PC-9 (cell line): Measurements from ENCODE around the gene SPAG7. TPM values are rescaled to one million over a fixed set of nuclear protein-coding genes. Genes with fewer than 3 reads are reported as not detected.
A peak's percentile ranks its signal among the peaks of the same experiment; 100 is the strongest.

Source experiments
- BruUV-seq: library from RNA; stranded (reverse); fragments of 400-500 nt; replicated peaks from 2 replicates; lab custom pipeline; 2021; lab: Mats Ljungman, UMichigan
- CTCF ChIA-PET: fragments of 300-600 bp; sonication (Branson Sonifier 250); formaldehyde crosslinking; loops from one replicate; lab custom pipeline; 2022; ENCODE audit warnings: antibody characterized with exemption; lab: Charles Lee
- POLR2A ChIA-PET: fragments of 300-600 bp; sonication (Branson Sonifier 250); formaldehyde crosslinking; loops from one replicate; lab custom pipeline; 2022; ENCODE audit warnings: antibody characterized with exemption; ENCODE audit not compliant: unreplicated experiment; lab: Charles Lee
- DNase-seq, 2 experiments: peaks; one replicate each; pipeline versions ENCODE4 v3.0.0 to v3.0.0-alpha.2; 2015 to 2022; ENCODE audit warnings: mixed read lengths in 1 of 2
- H2AFZ ChIP-seq: fragments of 200-600 bp; sonication (generic); 2 replicates; pipeline ENCODE4 v1.8.1; 2017; ENCODE audit warnings: antibody characterized with exemption
- H3F3A ChIP-seq: fragments of 200-600 bp; sonication (generic); 2 replicates; pipeline ENCODE4 v1.8.1; 2017; ENCODE audit warnings: antibody characterized with exemption, mild to moderate bottlenecking, low read depth; ENCODE audit not compliant: insufficient read depth
- H3K27ac ChIP-seq: fragments of 200-600 bp; sonication (generic); 2 replicates; pipeline ENCODE4 v1.6.1; 2016; ENCODE audit warnings: mixed run types
- H3K27me3 ChIP-seq: fragments of 200-600 bp; sonication (generic); 2 replicates; pipeline ENCODE4 v1.6.1; 2016; ENCODE audit warnings: low read depth, mixed run types; ENCODE audit not compliant: insufficient read depth
- H3K36me3 ChIP-seq: fragments of 200-600 bp; sonication (generic); 2 replicates; pipeline ENCODE4 v1.6.1; 2016; ENCODE audit warnings: low read depth, mixed run types
- H3K4me1 ChIP-seq: fragments of 200-600 bp; sonication (generic); replicated peaks from 2 replicates; pipeline ENCODE4 v1.6.1; 2016; ENCODE audit warnings: mixed run types; ENCODE audit not compliant: insufficient read depth
- H3K4me2 ChIP-seq: fragments of 200-600 bp; sonication (generic); 2 replicates; pipeline ENCODE4 v1.6.1; 2017; ENCODE audit warnings: mixed run types
- H3K4me3 ChIP-seq: fragments of 200-600 bp; sonication (generic); 2 replicates; pipeline ENCODE4 v1.6.1; 2016; ENCODE audit warnings: mixed run types
- H3K79me2 ChIP-seq: fragments of 200-600 bp; sonication (generic); 2 replicates; pipeline ENCODE4 v1.6.1; 2017; ENCODE audit warnings: low read depth, mixed run types
- H3K9me2 ChIP-seq: fragments of 200-600 bp; sonication (generic); 2 replicates; pipeline ENCODE4 v1.8.1; 2017; ENCODE audit warnings: mild to moderate bottlenecking; ENCODE audit not compliant: insufficient read depth
- H3K9me3 ChIP-seq: fragments of 200-600 bp; sonication (generic); 2 replicates; pipeline ENCODE4 v1.8.1; 2016; ENCODE audit warnings: low read depth; ENCODE audit not compliant: insufficient read depth
- H4K20me1 ChIP-seq: fragments of 200-600 bp; sonication (generic); 2 replicates; pipeline ENCODE4 v1.8.1; 2017; ENCODE audit not compliant: insufficient read depth
- CTCF ChIP-seq: fragments of 200-600 bp; sonication (generic); conservative IDR thresholded peaks from 2 replicates; pipeline ENCODE4 v1.6.1; 2017; ENCODE audit warnings: mixed run types, antibody characterized with exemption, mild to moderate bottlenecking, moderate library complexity
- EZH2 ChIP-seq: fragments of 200-600 bp; sonication (generic); IDR thresholded peaks from 2 replicates; pipeline ENCODE4 v1.8.0; 2017; ENCODE audit warnings: antibody characterized with exemption, low read depth
- intact Hi-C: fragments of 100-400 bp; cut with micrococcal nuclease; formaldehyde crosslinking; loops from one replicate; pipeline ENCODE4 v1.10.0; 2022; ENCODE audit not compliant: unreplicated experiment
- total RNA-seq: library from RNA; stranded (reverse); gene quantifications from 2 replicates; pipeline ENCODE4 v1.2.3, GENCODE V29; 2021

Gene SPAG7
- total RNA-seq, 1 experiment from 2014 or later, result 40.4 TPM

GRCh38 chr17:4941319-4941610 lies 26.4 kb downstream of the SPAG7 start:
- peak overlapping the region; percentile 87 for H3K27ac ChIP-seq
- intact Hi-C loops, result loop anchor here (10.0 kb wide), 1 partner anchor 106 kb away; the partner anchor contains the start of gene MINK1

GRCh38 chr17:4940555-4941318 lies 26.9 kb downstream of the SPAG7 start:
- TF ChIP-seq CTCF (no peak), EZH2 (no peak)
- Histone ChIP-seq H3K36me3 (peaks cover 26% of the 10 kb centered on the region), H2AFZ (peak overlapping the region; percentile 79), H3K9me2 (no peaks in the 10 kb centered on the region), H3K9me3 (no peaks in the 10 kb centered on the region), H4K20me1 (peaks cover 20% of the 10 kb centered on the region), H3F3A (peaks cover 67% of the 10 kb centered on the region), H3K4me2 (peak overlapping the region; percentile 100), H3K4me3 (peak overlapping the region; percentile 93), H3K79me2 (peaks cover 69% of the 10 kb centered on the region), H3K27me3 (no peaks in the 10 kb centered on the region), H3K4me1 (peaks cover 32% of the 10 kb centered on the region), H3K27ac (peak overlapping the region; percentile 87)
- CTCF ChIA-PET, result interaction anchor here (0.8 to 1.4 kb wide), 3 partner anchors 26 to 150 kb away, joined by 3 to 16 read pairs (median 4); no protein-coding TSS in a partner anchor
- POLR2A ChIA-PET, result interaction anchor here (0.5 to 2.3 kb wide), 7 partner anchors 8 to 419 kb away, joined by 3 to 20 read pairs (median 13); partner anchors contain the start of genes PFN1 and SPAG7
- intact Hi-C loops, result loop anchor here (1.0 to 10.0 kb wide), 3 partner anchors 9 to 106 kb away; partner anchors contain the start of genes MINK1 and SPAG7
- BruUV-seq, result TSS peak; percentile 82
- DNase-seq, result no peak

More at GRCh38 chr17:4941319-4941610, 26.4 kb downstream of the SPAG7 start:
- peak overlapping the region; percentile 93 for H3K4me3 ChIP-seq
- H3K27me3 ChIP-seq, result no peaks in the 10 kb centered on the region
- CTCF ChIA-PET, result no interaction called here
- H3K9me3 ChIP-seq, result no peaks in the 10 kb centered on the region
- H3K9me2 ChIP-seq, result no peaks in the 10 kb centered on the region
- H3K36me3 ChIP-seq, result peaks cover 29% of the 10 kb centered on the region
- peak overlapping the region; percentile 100 for H3K4me2 ChIP-seq
- H2AFZ ChIP-seq, result peak overlapping the region; percentile 79; the same call in 1 of the 2 replicates
- TF ChIP-seq CTCF, result no peak
- TF ChIP-seq EZH2, result no peak
- POLR2A ChIA-PET, result interaction anchor here (2.3 kb wide), 1 partner anchor 26 kb away, joined by 19 read pairs; the partner anchor contains the start of gene SPAG7
- peaks cover 75% of the 10 kb centered on the region for H3K79me2 ChIP-seq
- BruUV-seq, result no TSS peak
- peaks cover 37% of the 10 kb centered on the region for H3K4me1 ChIP-seq
- DNase-seq, result no peak
- peaks cover 72% of the 10 kb centered on the region for H3F3A ChIP-seq
- H4K20me1 ChIP-seq, result peaks cover 25% of the 10 kb centered on the region

DNA sequence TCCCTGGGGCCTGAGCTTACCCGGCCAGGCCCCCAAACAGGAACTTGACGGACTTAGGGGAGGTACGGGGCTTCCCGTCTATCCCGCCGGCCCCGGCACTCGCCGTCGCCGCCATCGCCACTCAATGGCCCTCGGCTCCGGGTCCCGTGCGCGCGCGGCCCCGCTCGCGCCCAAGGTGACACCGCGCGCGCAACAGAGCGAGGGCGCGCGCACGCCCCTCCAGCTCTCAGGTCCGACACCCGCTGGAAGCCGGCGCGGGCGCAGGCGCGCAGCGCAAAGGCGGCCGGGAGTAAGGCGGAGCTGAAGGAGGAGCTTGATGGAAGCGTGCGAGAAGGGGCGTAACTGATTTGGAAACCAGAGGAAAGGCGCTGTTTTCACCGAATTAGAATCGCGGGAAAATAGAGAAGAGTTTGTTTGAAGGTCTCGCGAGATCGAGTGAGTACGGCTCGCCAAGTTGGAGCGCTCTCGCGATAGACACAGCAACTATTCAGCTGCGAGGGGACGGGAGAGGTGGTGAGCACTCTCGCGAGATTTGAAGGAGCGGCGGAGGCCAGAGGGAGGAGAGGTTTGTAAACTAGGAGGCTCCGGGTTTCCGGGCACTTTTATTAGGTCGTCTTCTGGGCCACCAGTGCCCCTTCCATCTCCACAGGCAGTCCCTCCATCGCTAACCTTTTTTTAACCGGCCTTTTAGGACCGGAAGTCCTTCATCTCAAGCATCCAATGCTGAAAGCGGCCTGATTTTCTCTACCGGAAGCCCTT lies 27.6 kb downstream of the SPAG7 start, which contains the start of the genes RNF167 and SLC25A11:
RNF167 (plus strand) TSS at position 473 of the 759 bp plus-strand sequence. CDS start 642 bp downstream, outside the sequence.
SLC25A11 (minus strand) TSS at position 251 of the 759 bp plus-strand sequence; CDS start at position 115, 136 bp downstream.
- Histone ChIP-seq H3K36me3 (peaks cover 21% of the 10 kb centered on the region), H3K4me2 (peak within 1 kb of the TSS; percentile 100), H3F3A (peaks cover 61% of the 10 kb centered on the region), H3K9me2 (no peaks in the 10 kb centered on the region), H3K27me3 (no peaks in the 10 kb centered on the region), H3K27ac (peak within 1 kb of the TSS; percentile 87), H2AFZ (peak within 1 kb of the TSS; percentile 92), H3K4me1 (peaks cover 24% of the 10 kb centered on the region), H3K79me2 (peaks cover 63% of the 10 kb centered on the region), H3K4me3 (peak within 1 kb of the TSS; percentile 93), H3K9me3 (no peaks in the 10 kb centered on the region), H4K20me1 (peaks cover 13% of the 10 kb centered on the region)
- ChIA-PET CTCF (interaction anchor here (0.7 to 1.4 kb wide), 4 partner anchors 17 to 150 kb away, joined by 3 to 16 read pairs (median 5); no protein-coding TSS in a partner anchor), POLR2A (interaction anchor here (0.5 to 2.3 kb wide), 8 partner anchors 8 to 418 kb away, joined by 3 to 20 read pairs (median 10); partner anchors contain the start of genes PFN1 and SPAG7)
- TF ChIP-seq EZH2, result no peak
- DNase-seq, result peak; percentile 98
- intact Hi-C loops, result loop anchor here (1.0 to 10.0 kb wide), 4 partner anchors 9 to 105 kb away; partner anchors contain the start of genes MINK1 and SPAG7
- no TSS peak for BruUV-seq
